DMS53 treated with DMSO at 0.1 percent for 48 hours (cell line): ENCODE measurements around the gene TBC1D22A.
A peak's percentile ranks its signal among the peaks of the same experiment; 100 is the strongest.
"Not testable (repeated sequence)": the region's sequence is repeated elsewhere in the genome, so short reads cannot be mapped to it uniquely, and the experiment has no call there.

ENCODE experiments used
- DNase-seq: peaks from one replicate; lab custom pipeline; 2025; ENCODE audit not compliant: unreplicated experiment; lab: John Stamatoyannopoulos, UW

The TBC1D22A gene

DNA sequence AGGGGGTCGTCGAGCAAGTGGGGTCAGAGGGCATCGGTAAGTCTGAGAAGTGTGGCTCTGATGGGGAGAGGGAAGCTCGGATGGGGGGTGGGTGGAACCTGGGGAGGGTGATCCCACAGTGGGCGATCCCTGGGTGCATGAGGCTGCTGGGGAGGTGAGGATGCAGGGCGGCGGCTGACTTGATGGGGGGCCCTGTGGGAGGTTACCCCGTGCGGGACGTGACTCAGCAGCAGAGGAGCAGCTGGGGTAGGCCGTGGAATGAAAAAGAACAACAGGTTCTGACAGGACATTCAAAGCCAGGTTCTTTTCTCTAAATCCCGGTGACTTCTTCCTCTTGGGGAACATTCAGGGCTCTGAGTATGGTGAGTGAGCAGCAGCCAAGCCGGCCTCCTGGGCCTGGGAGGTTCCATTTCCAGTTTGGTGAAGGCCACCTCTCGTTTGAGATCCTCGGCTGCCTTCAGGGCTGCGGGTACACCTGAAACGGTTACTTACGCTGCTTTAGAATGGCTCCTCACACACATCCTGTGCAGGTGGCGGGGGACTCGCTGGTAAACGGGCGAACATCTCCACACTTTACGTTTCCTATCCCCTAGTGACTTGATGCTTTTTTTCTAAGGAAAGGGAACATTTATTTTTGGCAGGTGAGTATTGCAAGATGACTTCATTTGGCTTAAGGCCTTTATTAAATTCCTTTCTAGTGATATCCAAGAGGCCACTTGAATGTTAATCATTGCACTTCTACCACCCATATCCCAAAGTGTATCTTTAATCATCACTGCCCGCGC lies 278.2 kb downstream of the TBC1D22A start:
- no peak for DNase-seq

DNA sequence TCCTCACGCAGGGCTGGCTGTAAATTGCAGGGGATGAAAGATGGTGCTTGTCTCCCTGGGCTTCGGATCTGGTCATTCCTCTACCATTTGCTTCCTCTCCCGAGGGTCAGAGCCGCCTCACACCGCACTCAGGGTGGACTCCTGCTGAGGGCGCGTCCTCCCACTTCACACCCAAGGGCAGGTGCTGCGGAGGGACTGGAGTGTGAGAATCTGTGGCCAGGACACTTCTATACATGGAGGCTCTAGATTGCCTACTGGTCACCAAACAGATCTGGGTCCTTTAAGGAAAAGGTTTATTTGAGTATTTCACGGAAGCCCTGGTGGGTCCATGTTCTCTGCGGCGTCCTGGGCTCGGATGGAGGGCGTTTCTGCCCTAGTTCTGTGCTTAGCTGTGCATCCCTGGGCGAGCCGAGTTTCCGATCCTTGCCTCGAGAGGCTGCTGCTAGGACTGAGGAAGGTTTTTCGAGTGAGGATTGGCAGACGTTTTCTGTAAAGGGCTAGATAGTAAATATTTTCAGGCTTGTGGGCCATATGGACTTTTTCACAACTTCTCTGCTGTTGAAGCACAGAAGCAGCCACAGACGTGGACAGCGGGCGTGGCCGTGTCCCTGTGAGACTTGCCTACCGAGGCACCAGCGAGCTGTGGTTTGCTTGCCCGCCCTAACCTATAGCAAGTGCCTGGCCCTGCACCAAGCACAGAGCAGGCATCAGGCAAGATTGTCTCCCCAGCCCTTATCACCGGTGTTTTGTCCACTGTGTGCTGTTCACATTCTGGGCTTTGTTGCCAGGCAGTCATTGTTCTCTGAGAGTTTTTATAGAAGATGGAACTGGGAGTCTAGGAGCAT lies 279.0 kb downstream of the TBC1D22A start:
- DNase-seq = no peak

- DNase-seq = no peak
These were observed 279.8 kb downstream of the TBC1D22A start for GRCh38 chr22:47042116-47042825.

DNA sequence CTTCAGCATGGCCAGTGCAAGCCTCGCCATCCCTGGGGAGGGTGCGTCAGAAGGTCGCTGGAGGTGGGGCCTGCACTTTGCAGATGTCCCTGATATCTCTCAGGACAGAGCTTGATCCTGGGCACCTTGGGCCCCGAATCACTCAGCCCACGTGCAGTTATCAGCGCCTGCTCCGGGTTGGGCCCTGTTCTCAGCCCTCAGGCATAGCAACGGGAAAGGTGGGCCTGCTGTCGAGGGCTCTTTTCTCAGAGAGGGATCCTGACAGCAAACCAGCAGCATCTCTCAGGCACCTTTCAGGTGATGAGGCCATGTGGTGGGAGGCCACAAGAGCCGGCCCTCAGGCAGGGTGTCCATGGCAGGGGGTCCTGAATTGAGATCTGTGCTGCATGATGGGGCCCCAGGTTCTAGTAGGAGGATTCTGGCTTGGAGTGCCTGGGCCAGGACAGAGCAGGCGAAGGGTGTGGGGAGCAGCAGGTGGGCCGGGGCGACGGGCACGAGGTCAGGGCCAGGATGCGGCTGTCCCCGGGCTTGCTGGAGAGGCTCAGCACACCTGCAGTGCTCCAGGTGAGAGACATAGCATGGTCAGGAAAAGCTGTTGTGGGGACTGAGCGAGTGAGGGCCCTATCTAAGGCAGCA lies 280.5 kb downstream of the TBC1D22A start:
- no peak for DNase-seq

- DNase-seq = peak; percentile 6
These were observed 281.6 kb downstream of the TBC1D22A start for GRCh38 chr22:47043835-47044721.

- DNase-seq = no peak
These were observed 282.5 kb downstream of the TBC1D22A start for GRCh38 chr22:47044722-47045535.

- DNase-seq = no peak
These were observed 283.4 kb downstream of the TBC1D22A start for GRCh38 chr22:47045691-47046410.

DNA sequence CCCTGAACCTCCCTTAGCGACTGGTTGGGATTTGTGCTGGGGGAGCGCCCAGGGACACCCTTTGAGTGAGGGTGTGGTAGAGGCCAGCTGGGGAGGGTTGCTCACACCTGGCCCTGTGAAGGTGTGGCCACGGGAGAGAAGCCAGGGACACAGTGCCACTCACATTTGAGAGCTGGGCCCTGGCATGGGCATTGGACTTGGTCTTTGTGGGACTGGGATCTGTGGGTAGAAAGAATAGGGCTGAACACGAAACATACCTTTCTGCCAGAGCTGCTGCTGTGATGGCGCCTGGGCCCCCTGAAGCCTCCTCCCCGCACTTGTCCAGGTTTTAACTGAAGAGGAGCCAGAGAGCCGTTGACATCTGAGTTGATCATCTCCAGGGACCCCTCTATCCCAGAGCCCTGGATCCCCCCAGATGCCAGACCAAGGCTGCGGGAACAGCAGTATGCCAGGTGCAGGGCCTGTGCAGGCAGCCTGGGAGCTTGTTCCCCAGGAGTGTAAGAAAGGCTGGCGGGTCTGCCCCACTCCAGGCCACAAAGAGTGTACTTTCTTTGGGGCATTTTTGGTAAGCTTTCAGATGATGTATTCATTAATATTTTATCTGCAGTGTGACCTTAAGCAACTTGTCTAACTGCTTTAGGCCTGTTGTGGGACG lies 284.1 kb downstream of the TBC1D22A start:
- DNase-seq = no peak

DNA sequence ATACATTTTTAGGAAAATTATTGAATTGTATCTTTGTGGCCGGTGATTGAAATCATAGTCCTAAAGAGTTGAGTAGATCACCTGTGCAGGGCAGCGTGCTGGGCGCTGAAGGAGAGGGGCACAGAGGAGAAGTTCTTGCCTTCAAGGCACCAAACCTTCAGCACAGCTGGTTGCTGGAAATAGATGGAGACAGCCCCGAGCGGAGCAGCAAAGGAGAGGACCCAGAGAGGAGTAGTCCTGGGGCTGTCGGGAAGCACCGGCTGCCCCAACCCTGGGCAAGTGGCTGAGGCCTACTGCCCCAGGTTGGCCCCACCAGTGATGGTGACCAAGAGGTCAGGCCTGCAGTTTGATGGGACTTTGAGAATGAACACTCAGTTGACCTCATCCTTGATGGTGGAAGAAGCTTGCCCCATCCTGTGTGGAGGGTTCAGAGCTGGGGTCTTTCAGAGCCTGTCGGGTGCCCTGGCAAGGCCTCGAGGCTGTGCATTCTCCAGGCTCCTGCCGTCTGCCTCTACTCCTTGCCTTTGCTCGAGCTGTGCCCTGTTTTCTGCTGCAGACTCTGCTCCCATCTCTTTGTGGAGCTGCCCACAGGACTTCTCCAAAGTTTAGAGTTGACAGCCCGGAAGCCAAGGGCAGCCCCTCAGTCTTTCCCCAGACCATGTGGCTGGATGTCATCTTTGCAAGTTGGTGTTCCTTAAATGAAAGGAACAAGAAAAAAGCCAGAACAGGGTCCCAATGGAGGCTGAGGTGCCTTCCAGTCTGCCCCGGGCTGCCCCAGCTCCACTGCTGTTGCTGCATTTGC lies 285.1 kb downstream of the TBC1D22A start:
- no peak for DNase-seq

- no peak for DNase-seq
These were observed 285.9 kb downstream of the TBC1D22A start for GRCh38 chr22:47048123-47049077.

GRCh38 chr22:47049078-47049624 lies 286.7 kb downstream of the TBC1D22A start:
- DNase-seq = no peak

- not testable (repeated sequence) for DNase-seq
These were observed 287.4 kb downstream of the TBC1D22A start for GRCh38 chr22:47049736-47050400.

- DNase-seq = no peak
These were observed 288.1 kb downstream of the TBC1D22A start for GRCh38 chr22:47050401-47051051.

DNA sequence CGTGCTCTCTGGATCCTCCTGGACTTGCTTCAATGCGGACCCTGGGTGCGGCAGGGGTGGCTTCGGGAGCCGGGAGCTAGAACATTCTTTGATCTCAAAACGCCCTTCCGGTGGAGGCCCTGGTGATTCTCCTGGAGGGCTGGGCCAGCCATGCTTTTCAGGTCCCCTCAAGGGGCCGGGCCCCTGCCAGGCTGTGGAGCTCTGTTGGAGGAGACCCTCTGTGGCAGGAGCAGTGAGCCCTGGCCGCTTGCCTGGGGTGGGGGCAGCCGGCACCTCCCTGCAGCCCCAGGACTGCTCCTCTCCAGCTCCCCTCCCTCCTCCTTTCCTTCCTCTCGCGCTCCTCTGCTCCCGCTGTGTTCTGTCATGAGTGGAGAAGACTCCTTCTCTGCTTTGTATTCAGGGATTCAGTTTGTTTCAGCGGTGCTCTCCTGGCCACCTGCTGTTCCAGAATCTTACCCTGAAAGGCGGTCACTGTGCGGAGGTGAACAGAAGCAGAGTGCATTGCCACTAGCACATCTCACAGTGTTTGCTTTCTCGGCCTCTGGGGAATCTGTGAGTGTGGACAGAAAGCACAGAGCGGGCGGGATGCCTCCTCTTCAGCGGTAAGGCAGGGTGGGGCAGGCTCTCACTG lies 289.1 kb downstream of the TBC1D22A start:
- DNase-seq = no peak
